RWPE2 (cell line): ENCODE results near the gene NIPSNAP2.
"Not testable (repeated sequence)": the region's sequence is repeated elsewhere in the genome, so short reads cannot be mapped to it uniquely, and the experiment has no call there.

Experiments
- ATAC-seq: fragments of 200-7000 bp; cut with Tn5 transposase; 3 replicates; pipeline ENCODE4 v1.9.1; 2021; ENCODE audit warnings: low read depth
- DNase-seq: peaks from one replicate; pipeline ENCODE4 v3.0.0-alpha.2; 2020; ENCODE audit warnings: low spot score
- H3K27ac ChIP-seq: fragments of 450-650 bp; 2 replicates; pipeline ENCODE4 v1.5.1; 2017; ENCODE audit warnings: mild to moderate bottlenecking; ENCODE audit not compliant: poor library complexity, severe bottlenecking
- H3K27me3 ChIP-seq: fragments of 250-450 bp; sonication (Bioruptor Pico); 2 replicates; pipeline ENCODE4 v1.5.1; 2021; ENCODE audit warnings: mild to moderate bottlenecking, moderate library complexity; ENCODE audit not compliant: insufficient read depth, poor library complexity, severe bottlenecking
- H3K36me3 ChIP-seq: fragments of 250-450 bp; sonication (Bioruptor Pico); 2 replicates; pipeline ENCODE4 v1.5.1; 2020; ENCODE audit warnings: low read depth, mild to moderate bottlenecking, moderate library complexity
- H3K4me1 ChIP-seq: fragments of 250-450 bp; sonication (Bioruptor Pico); 2 replicates; pipeline ENCODE4 v1.5.1; 2021; ENCODE audit warnings: mild to moderate bottlenecking, moderate library complexity; ENCODE audit not compliant: insufficient read depth, poor library complexity, severe bottlenecking
- H3K4me3 ChIP-seq: fragments of 250-450 bp; sonication (Bioruptor Pico); 2 replicates; pipeline ENCODE4 v1.5.1; 2021; ENCODE audit warnings: mild to moderate bottlenecking, moderate library complexity; ENCODE audit not compliant: severe bottlenecking
- H3K9me3 ChIP-seq: fragments of 250-450 bp; sonication (Bioruptor Pico); 2 replicates; pipeline ENCODE4 v1.5.1; 2021; ENCODE audit warnings: mild to moderate bottlenecking, moderate library complexity; ENCODE audit not compliant: severe bottlenecking
- TF ChIP-seq, protein P1 (sequence below): fragments of 450-650 bp; IDR thresholded peaks from one replicate; pipeline ENCODE4 v1.5.1; 2017; ENCODE audit warnings: mild to moderate bottlenecking, moderate library complexity; ENCODE audit not compliant: poor library complexity, severe bottlenecking

NIPSNAP2 gene

DNA sequence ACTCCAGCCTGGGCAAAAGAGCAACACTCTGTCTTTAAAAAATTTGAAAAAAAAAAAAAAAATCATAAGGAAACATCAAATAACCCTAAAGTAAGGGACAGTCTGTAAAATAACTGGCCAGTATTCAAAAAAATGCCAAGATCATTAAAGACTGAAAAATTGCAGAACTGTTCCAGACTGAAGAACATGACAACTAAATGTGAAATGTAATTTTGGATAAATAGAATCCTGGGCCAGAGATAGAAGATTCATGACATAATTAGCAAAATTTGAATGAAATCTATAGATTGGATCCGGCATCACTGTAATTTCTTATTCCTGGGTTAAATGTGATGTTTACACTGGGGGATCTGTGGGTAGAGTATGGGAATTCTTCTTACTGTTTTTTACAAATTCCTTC lies 83.9 kb downstream of the NIPSNAP2 start:
- no peak overlapping the region for H3K4me3 ChIP-seq
- no peaks in the 10 kb centered on the region for H3K9me3 ChIP-seq
- H3K27ac ChIP-seq = no peak overlapping the region
- TF ChIP-seq, protein P1, sequence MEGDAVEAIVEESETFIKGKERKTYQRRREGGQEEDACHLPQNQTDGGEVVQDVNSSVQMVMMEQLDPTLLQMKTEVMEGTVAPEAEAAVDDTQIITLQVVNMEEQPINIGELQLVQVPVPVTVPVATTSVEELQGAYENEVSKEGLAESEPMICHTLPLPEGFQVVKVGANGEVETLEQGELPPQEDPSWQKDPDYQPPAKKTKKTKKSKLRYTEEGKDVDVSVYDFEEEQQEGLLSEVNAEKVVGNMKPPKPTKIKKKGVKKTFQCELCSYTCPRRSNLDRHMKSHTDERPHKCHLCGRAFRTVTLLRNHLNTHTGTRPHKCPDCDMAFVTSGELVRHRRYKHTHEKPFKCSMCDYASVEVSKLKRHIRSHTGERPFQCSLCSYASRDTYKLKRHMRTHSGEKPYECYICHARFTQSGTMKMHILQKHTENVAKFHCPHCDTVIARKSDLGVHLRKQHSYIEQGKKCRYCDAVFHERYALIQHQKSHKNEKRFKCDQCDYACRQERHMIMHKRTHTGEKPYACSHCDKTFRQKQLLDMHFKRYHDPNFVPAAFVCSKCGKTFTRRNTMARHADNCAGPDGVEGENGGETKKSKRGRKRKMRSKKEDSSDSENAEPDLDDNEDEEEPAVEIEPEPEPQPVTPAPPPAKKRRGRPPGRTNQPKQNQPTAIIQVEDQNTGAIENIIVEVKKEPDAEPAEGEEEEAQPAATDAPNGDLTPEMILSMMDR = no peak
- no peak for ATAC-seq
- no peak for DNase-seq
- H3K36me3 ChIP-seq = peaks cover 18% of the 10 kb centered on the region
- H3K27me3 ChIP-seq = no peaks in the 10 kb centered on the region
- H3K4me1 ChIP-seq = peaks cover 5% of the 10 kb centered on the region

DNA sequence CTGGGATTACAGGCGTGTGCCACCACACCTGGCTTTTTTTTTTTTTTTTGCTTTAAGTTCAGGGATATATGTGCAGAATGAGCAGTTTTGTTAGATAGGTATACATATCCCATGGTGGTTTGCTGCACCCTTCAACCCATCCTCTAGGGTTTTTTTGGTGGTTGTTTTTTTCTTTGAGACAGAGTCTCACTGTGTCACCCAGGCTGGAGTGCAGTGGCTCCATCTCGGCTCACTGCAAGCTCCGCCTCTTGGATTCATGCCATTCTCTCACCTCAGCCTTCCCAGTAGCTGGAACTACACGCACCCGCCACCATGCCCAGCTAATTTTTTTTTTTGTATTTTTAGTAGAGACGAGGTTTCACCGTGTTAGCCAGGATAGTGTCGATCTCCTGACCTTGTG lies 84.4 kb downstream of the NIPSNAP2 start:
- not testable (repeated sequence) for H3K9me3 ChIP-seq, H3K4me3 ChIP-seq, DNase-seq, H3K27me3 ChIP-seq, ATAC-seq, H3K27ac ChIP-seq, H3K4me1 ChIP-seq
- peaks cover 23% of the 10 kb centered on the region for H3K36me3 ChIP-seq
